Caki2 (cell line): ENCODE data around the gene RREB1. TPM values are rescaled to one million over a fixed set of nuclear protein-coding genes. Genes with fewer than 3 reads are reported as not detected.
A peak's percentile ranks its signal among the peaks of the same experiment; 100 is the strongest.

Source experiments
- DNase-seq: peaks from one replicate; pipeline ENCODE4 v3.0.0-alpha.2; 2015; ENCODE audit warnings: low read depth
- in situ Hi-C: cut with HindIII; loops from 2 replicates; pipeline ENCODE4 v1.10.0; 2016; ENCODE audit warnings: low sequenced_read_pairs, low pct_unique_long_range_greater_than_20kb, mixed read lengths
- total RNA-seq: library from RNA; depleted of rRNA; stranded (reverse); fragments of >200 nt; shearing (Covaris generic); gene quantifications from 2 replicates; pipeline ENCODE4 v1.2.3, GENCODE V29; 2014; ENCODE audit warnings: low replicate concordance

Gene RREB1
- total RNA-seq, 1 experiment from 2014 or later, result 5.1 TPM

DNA sequence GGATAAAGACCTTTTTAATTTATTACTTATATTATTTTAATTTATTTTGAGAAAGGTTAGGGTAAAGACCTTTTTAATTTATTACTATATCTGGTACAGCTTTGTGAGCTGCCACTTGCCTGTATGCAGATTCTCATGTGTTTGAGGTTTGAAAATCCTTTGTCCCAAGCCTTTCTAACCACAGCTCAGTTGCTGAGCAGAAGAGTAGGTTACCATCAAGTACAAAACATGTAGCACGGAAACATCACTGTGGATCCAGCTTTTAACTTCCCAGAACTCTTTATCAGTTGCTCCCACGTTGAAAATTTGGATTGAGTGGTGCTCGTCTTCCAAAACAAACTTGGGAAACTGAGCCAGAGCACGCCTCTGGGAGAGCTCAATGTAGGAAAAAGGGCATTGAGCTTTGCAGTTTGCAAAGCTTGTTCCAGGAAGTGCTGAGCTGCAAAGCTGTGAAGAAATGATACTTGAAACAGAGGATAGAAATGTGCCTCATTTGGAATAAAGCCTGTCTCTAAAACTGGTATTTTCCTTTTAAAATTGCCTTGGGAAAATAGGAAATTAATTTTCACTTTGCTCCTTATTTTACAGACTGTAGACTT, 89.0 kb downstream of the RREB1 start:
- no peak for DNase-seq
- in situ Hi-C loops, result no loop called here

DNA sequence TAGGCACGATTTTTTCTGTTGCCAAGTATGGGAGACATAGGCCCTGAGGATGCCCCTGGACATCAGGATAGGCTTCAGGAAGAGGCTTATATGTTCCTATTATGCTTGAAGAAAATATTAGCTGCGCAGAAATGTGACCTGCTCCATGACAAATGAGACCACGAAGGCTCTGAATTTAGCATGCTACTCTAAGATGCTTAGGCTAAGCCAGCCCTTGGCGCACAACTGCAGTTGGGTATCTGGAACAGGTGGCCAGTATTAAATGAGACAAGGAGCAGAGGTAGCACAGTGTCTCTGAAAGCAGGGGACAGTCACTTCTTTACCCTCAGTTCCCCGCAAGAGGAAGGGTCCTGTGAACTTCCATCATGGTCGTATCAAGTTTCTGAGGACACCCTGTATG, 90.0 kb downstream of the RREB1 start:
- in situ Hi-C loops, result no loop called here
- no peak for DNase-seq

DNA sequence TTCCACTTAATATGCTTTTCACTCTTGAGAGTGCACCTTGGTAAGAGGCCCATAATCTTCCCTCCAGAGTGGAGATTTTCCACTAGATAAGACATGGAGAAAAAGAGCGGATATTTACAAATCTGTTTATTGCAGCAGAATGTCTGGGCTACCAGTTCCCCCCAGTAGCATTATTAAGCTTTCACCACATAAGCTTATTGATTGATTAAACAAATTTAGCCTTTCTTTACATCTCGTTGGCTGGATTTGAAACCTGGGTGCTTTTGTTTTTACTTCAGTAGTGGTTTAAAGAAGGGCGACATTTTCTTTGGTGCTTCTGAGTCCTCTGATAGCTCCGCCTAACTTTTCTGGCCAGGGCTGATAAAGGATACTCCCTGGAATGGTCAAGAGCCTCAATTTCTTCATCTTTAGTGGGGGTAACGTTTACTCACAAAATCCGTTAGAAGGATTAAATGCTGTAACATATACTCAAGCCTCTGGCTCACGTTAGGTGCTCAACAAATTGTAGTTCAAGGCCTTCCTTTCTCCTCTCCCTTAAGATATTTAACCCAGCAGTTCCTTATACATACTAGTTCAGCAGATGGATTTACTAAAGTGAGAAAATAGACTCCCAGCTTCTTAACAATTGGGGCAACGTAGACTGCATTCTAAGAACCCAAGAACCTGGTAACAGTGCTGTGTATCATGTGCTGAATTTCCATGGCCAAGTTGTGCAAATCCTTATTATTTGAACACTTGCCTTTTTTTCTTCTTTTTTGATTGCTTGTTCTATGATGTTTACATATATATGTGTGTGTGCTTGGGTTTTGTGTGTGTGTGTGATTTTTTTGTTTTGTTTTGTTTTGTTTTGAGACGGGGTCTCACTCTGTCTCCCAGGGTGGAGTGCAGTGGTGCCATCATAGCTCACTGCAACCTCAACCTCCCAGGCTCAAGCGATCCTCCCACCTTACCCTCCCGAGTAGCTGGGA, 91.4 kb downstream of the RREB1 start:
- DNase-seq, result no peak
- in situ Hi-C loops, result no loop called here

DNA sequence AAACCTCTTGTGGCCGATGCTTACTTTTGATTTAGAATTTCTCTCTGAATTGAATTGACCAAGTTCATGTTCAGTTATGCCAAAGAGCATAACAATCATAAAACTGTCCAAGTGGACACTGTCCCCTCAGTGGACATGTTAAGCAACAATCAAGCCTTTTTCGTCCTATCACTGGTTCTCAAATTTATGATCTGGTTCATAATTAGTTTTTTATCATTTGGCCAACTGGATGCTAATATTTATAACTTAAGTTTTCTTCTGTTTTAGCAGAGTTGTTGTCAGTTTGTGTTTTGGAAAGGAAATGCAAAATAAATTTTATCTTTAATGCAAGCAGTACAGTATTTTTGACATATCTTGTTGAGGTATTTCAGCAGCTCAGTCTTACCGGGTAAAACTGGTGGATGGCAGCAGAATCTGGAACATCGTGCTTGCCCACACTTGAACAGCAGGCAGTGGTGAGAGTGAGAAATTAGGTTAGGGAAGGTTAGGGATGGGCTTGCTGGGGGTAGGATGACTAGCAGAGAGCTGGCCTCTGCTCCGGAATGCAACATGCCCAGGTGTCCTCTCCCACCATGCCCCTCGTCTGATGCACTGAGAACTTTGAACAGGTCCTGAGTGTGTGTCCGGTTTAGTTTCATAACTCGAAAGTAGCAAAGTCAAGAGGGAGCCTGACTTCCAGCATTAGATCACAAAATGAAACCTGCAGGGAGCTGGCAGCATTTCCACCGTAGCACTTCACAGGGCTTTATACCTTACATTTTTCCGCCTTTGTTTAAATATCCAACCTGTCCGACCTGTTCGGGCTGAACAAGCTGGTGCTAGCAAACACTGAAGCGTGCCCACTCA, 93.1 kb downstream of the RREB1 start:
- no peak for DNase-seq
- in situ Hi-C loops, result no loop called here

DNA sequence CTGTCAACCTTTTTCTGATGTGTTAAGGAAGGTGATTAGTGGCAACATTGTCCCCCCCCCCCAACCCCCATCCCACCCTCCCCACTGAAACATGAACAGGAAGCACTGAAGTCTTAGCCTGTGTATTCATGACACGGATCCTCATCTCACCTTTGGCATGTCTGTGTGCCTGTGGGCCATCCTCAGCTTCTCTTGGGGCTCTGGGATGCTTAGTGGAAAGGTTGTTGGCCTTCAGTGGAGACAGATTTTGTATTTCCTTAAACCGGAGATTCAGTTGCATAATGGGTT, 93.6 kb downstream of the RREB1 start:
- in situ Hi-C loops, result no loop called here
- DNase-seq, result no peak

DNA sequence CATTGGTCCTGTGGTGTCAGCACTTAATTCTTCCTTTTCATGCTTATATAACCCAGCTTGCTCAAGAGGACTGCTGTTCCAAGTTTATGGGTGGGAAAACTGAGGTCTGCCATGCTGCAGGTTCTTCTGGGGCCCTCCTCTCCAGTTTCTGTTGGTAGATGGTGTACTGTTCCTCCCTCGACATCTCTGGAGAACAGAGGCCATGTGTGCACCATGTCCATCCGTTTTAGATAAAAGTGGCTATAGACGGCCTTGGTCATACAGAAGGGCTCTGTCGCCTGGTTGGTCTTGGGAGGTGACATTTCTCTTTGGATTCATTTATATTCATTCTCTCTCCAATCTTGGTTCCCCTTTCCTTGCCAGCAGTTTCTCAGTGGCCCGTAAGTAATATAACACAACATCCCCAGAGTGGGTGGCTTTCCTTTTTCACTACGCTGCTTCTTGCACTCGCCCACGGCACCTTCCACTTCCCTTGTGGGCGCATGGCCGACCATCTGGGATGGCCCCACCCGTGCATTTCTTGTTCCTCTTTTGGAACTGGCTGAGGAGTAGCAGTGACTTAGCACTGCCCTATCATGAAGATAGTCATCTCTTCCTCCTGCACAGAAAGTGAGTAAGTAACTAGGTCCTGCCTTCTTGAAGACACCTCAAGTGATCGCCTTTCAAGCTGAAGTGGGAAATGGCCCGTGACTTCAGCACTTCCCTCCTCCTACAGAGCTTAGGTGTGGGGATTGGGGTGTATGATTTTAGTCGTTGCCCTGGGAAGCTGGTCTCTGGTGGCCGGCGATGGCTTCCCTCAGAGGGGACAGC, 94.2 kb downstream of the RREB1 start:
- peak; percentile 7 for DNase-seq

DNA sequence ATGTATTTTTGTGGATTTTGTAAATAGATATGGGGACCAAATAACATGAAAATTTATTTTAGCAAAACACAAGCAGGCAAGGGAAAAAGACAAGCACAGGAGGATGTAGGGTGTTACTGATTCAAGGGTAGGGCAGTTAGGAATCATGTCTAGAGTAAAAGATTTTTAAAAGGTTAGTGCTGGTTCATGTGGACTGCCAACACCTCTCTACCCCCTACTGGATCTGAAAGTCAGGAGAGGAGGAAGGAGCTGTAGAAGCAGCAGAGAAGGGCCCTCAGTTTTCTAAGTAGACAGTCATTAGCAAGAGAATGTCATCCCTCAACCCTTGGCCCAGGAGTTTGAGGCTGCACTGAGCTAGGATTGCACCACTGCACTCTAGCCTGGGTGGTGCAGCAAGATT, 95.2 kb downstream of the RREB1 start:
- in situ Hi-C loops, result no loop called here
- no peak for DNase-seq

More for the DNA sequence above, 94.2 kb downstream of the RREB1 start:
- in situ Hi-C loops, result no loop called here

DNA sequence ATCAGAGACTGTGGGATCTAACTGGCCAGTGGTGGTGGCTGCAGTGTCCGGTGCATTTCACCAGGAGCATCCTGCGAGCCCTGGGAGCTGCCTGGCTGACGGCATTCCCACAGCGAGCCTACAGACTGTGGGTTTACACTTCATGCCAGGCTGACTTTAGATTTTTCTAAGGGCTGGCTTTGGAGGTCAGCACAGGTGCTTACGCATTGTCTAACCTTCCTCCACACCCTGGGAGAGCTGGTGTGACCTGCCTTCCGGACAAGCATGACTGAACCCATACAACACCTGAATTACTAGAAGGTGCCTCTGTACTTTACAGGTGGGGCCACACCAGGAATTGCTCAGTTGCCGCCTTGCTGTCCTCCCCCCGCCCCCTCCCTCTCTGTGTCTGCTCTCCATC, 96.2 kb downstream of the RREB1 start:
- DNase-seq, result no peak

DNA sequence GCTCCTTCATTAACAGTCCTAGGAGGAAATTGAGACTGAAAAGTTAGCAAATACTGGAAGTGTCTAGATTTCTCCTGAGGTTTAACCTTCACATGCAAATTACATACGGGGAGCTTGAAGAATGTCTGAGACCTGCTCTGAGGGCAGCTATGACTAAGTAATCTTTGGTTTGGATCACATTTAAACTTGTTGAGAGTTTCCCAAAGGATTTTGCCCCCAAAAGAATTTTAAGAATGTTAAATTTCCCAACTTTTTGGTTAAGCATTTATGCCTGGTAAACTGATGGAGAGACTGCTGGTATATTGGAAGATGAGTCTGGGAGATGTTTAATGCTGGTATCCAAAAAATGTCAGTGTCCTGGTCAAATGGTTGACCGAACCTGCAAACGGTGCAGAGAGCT, 97.0 kb downstream of the RREB1 start:
- in situ Hi-C loops, result no loop called here
- no peak for DNase-seq

More for the DNA sequence above, 96.2 kb downstream of the RREB1 start:
- in situ Hi-C loops, result no loop called here

DNA sequence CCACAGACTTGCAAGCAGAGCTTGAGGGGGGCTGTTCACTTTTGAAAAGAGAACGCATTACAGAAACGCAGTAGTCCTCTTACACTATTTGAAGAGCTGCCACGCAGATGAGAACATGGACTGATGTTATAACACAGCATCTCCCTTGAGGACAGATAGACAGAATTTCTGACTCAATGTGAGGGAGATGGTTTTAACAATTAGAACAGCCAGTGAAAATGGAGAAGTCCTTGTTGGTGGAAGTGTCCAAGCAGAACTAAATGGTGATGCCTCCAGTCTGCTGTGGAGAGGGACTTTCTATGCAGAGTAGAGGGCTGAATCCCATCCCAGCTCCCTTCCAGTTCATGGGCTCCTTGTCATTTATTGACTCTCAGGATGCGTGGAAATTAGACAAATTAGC, 100.0 kb downstream of the RREB1 start:
- in situ Hi-C loops, result no loop called here
- DNase-seq, result no peak

DNA sequence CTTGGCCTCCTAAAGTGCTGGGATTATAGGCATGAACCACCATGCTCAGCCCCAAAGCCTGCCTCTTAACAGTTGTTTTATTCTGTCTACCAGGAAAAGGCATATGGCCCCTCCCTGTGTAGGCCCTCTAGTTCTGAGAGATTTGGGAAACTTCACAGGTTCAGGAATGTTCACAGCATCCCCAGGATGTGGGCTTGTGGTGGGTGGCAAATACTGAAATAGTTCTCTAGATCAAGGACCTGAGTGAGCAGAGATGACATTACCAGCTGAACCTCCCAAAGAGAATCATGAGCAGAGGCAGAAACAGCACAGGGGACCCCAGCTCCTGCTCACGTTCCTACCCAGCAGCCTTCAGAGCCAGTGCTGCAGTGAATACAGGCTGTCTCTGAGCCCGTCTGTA, 105.7 kb downstream of the RREB1 start:
- DNase-seq, result no peak
- in situ Hi-C loops, result no loop called here

DNA sequence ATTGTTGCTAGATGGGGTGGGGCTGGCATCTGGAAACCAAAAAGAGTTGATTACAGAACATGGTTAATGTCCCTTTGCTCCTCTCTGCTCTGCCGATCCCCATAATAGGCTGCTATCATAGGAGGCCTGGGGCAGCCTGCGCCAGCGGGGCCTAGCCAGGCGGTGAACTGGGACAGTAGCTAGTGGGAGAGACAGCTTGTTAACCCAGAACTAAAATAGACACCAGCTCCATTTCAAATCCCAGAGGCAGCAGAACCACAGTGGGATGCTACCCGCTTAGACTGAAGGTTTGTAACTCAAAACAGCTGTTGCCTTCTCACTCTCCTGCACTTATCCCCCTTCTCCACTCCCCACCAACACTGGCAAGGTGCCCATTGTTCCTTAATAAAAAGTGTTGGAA, 106.7 kb downstream of the RREB1 start:
- DNase-seq, result no peak
- in situ Hi-C loops, result no loop called here

DNA sequence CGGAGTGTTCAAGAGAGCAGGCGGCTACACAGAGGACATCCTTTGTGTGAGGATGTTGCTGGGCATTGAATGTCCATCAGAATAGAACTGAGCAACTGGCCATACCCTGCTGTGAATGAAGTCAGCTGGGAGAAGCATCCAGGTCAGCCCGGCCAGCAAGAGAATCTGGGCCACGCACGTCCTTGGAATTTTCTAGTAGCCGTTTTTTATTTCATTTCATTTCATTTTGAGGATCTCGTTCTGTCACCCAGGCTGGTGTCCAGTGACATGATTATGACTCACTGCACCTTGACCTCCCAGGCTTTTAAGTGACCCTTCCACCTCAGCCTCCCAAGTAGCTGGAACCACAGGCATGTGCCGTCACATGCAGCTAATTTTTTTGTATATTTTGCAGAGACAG, 107.4 kb downstream of the RREB1 start:
- DNase-seq, result no peak
- in situ Hi-C loops, result no loop called here

DNA sequence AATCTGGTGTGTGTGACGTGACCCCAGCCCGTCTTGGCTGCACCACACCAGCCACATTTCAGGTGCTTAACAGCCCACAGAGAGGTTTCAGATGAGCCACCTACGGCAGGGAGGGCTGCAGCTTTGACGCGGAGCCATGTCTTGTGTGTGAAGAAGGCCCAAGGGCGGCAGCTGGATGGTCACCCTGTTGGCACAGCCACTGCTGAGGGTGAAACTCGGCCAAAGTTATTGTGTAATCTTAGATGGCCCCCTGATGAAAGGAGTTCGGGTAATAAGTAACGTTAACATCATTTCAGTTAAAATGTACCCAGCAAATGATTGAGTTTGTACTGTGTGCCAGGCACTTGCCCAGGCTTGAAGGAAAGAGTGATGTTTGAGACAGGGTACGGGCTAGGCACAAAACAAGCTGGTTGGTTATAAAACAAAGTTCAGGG, 108.1 kb downstream of the RREB1 start:
- DNase-seq, result no peak
- in situ Hi-C loops, result no loop called here

DNA sequence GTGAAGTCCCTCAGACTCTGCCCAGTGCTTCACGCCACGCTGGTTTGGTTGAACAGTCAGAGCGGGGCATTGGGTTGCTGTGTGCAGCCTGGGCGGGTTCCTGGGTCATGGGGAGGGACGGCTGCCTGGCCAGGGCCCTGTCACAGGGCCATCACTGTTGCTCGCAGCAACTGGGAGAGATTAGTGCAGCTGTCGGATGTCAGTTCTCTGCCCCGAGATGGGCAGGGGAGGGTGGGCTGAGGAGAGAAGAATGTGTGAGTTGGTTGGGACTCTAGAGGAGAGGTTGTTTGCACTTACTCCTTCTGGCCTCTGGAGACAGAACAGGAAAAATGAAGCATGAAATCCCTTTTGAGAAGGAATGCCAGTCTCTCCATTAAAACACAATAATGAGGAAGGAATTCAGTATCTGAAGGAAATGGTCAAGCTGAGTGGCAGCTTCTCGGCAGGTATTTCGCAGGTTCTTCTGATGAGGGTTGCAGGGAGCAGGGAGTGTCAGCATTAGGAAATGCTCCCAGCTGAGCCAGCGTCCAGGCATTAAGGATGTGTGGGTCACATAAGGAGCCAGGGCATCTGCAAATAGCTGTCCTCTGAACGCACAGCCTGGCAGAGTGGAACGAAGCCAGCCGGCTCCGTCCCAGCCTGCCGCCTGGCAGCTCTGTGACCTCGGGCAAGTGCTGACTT, 109.3 kb downstream of the RREB1 start:
- in situ Hi-C loops, result no loop called here
- DNase-seq, result no peak

DNA sequence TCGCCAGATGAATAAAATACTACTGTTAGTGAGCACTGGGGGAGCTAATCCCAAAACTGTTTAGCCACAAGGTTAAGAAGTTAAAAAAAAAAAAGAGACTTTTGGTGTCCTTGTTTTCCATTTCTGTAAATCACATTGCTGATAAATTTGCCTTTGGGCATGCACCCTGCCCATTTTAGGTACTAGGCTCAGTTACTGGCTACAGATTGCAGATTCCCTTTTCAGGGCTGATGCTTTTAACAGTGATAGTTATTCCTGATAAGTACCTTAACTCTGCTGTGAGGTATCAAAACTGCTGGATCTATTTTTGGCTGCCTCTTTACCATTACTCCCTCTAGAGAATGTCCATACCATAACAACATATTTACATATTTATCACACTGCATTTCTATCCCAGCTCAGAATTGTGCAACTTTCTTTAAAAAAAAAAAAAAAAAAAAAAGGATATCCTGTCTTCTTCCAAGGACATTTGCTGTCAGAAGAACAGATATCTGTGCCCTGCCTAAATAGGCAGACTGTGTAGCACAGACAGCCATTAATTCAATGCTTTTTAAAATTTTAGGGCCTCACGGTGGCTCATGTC, 110.7 kb downstream of the RREB1 start:
- no peak for DNase-seq
- in situ Hi-C loops, result no loop called here

DNA sequence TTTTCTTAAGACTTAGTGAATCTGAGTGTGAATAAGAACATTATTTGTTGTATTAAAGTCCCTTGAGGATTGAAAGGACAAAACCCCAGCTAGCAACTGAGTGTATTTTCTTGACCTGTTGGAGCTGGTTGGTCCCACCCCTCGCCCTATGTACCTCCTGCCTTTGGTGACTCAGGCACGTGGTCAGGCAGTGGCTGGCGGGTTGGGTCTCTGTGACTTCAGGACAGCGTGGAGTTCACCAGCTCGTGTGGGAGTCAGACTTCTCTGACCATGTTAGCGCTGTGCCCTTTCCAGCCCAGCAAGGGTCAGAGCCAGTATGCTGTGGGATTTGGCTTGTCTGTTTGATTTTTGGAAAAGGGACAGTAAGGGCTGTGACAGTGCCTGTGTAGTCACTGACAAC, 111.5 kb downstream of the RREB1 start:
- DNase-seq, result peak; percentile 37
- in situ Hi-C loops, result no loop called here
